K562 (cell line): ENCODE measurements around the gene CCDC61. TPM values are rescaled to one million over a fixed set of nuclear protein-coding genes. Genes with fewer than 3 reads are reported as not detected.

Source experiments
- ATAC-seq: fragments of 200-7000 bp; cut with Tn5 transposase; 3 replicates; pipeline ENCODE4 v1.9.1; 2020; ENCODE audit warnings: moderate library complexity
- BruUV-seq: library from RNA; stranded (reverse); fragments of 400-500 nt; replicated peaks from 2 replicates; lab custom pipeline; 2021; lab: Mats Ljungman, UMichigan
- CTCF ChIA-PET: fragments of 300-600 bp; formaldehyde crosslinking; extraction: SDS; loops from one replicate; lab custom pipeline; 2021; ENCODE audit warnings: low intra/inter-chr PET ratio; lab: Yijun Ruan, JAX
- POLR2A ChIA-PET: fragments of 300-600, 350-650 bp; sonication (Branson Sonifier 250); formaldehyde crosslinking; extraction: SDS; loops from one replicate; lab custom pipeline; 2021; ENCODE audit warnings: antibody characterized with exemption, inconsistent platforms; lab: Yijun Ruan, JAX
- DNase-seq, 4 experiments: peaks; one replicate each; pipeline versions ENCODE4 v3.0.0 to v3.0.0-alpha.2; 2011 to 2018; ENCODE audit warnings: low spot score in 3 of 4, mixed read lengths in 3 of 4; ENCODE audit errors: extremely low read depth in 1 of 4
- FAIRE-seq: peaks from 2 replicates; lab custom pipeline; 2011; peaks lifted over from hg19 to GRCh38; lab: Jason Lieb, UNC
- H2AFZ ChIP-seq: 2 replicates; pipeline ENCODE4 v1.6.0; 2011; ENCODE audit warnings: low read depth, low read length, control low read depth, inconsistent platforms
- H3K27ac ChIP-seq: fragments of 200-600 bp; 3 replicates; pipeline ENCODE4 v1.8.0; 2011; ENCODE audit warnings: low read depth, mild to moderate bottlenecking, control low read depth, inconsistent platforms, low read length, moderate library complexity, mixed read lengths; ENCODE audit errors: extremely low read depth
- H3K27me3 ChIP-seq, 2 experiments: fragments of 300-600 bp in 1 of 2; 2 replicates in 1 of 2; 3 replicates in 1 of 2; pipeline versions ENCODE4 v1.6.0 to v1.8.0; 2011; ENCODE audit warnings: inconsistent platforms in 2 of 2, low read length in 2 of 2, mild to moderate bottlenecking in 1 of 2, mixed read lengths in 1 of 2, moderate library complexity in 1 of 2; ENCODE audit not compliant: control insufficient read depth in 2 of 2, insufficient read depth in 2 of 2
- H3K36me3 ChIP-seq: fragments of 300-600 bp; 3 replicates; pipeline ENCODE4 v1.8.0; 2011; ENCODE audit warnings: mild to moderate bottlenecking, low read length, inconsistent platforms; ENCODE audit not compliant: control insufficient read depth, insufficient read depth
- H3K4me1 ChIP-seq, 2 experiments: fragments of 200-600 bp in 1 of 2; replicated peaks in 1 of 2; 2 replicates in 1 of 2; 3 replicates in 1 of 2; pipeline versions ENCODE4 v1.5.1 to v1.8.0; 2011; ENCODE audit warnings: inconsistent platforms in 2 of 2, low read length in 2 of 2, mild to moderate bottlenecking in 1 of 2, mixed read lengths in 1 of 2, moderate library complexity in 1 of 2; ENCODE audit not compliant: control insufficient read depth in 2 of 2, insufficient read depth in 2 of 2
- H3K4me2 ChIP-seq: 2 replicates; pipeline ENCODE4 v1.6.1; 2011; ENCODE audit warnings: low read length, control low read depth, inconsistent platforms, mixed read lengths; ENCODE audit not compliant: insufficient read depth
- H3K4me3 ChIP-seq: fragments of 200-600 bp; sonication (generic), shearing (Covaris generic); 2 replicates; pipeline ENCODE4 v1.5.1; 2016; ENCODE audit warnings: control low read depth, inconsistent platforms
- H3K79me2 ChIP-seq: fragments of 200-600 bp; 3 replicates; pipeline ENCODE4 v1.8.0; 2011; ENCODE audit warnings: low read length, inconsistent platforms; ENCODE audit not compliant: control insufficient read depth, insufficient read depth
- H3K9ac ChIP-seq, 2 experiments: 2 replicates each; pipeline versions ENCODE4 v1.6.0 to v1.6.1; 2011; ENCODE audit warnings: low read depth in 2 of 2, low read length in 2 of 2, control low read depth in 1 of 2, inconsistent platforms in 1 of 2, mild to moderate bottlenecking in 1 of 2, mixed read lengths in 1 of 2; ENCODE audit not compliant: insufficient read depth in 1 of 2
- H3K9me1 ChIP-seq: one replicate; pipeline ENCODE4 v1.6.0; 2011; ENCODE audit warnings: inconsistent platforms, mild to moderate bottlenecking, low read length, moderate library complexity; ENCODE audit not compliant: control insufficient read depth, insufficient read depth
- H3K9me3 ChIP-seq: replicated peaks from 2 replicates; pipeline ENCODE4 v1.5.1; 2011; ENCODE audit warnings: low read depth, low read length, inconsistent platforms; ENCODE audit not compliant: control insufficient read depth, insufficient read depth
- H4K20me1 ChIP-seq: replicated peaks from 2 replicates; pipeline ENCODE4 v1.6.1; 2011; ENCODE audit warnings: low read length, inconsistent platforms, mixed read lengths; ENCODE audit not compliant: control insufficient read depth, insufficient read depth
- ATF3 ChIP-seq, 2 experiments: fragments of 450-650 bp in 1 of 2; sonication (generic) in 1 of 2; formaldehyde crosslinking in 1 of 2; IDR thresholded peaks in 1 of 2; conservative IDR thresholded peaks in 1 of 2; 2 replicates each; pipeline versions ENCODE4 v1.6.1 to v1.8.1; 2016 to 2023; ENCODE audit warnings: mild to moderate bottlenecking in 2 of 2, moderate library complexity in 2 of 2, inconsistent platforms in 1 of 2, missing genetic modification reagents in 1 of 2
- BCOR ChIP-seq: fragments of 450-650 bp; IDR thresholded peaks from 2 replicates; pipeline ENCODE4 v1.6.1; 2016
- CBX2 ChIP-seq: fragments of 200-600 bp; sonication (generic); IDR thresholded peaks from one replicate; pipeline ENCODE4 v1.6.1; 2012; ENCODE audit warnings: mild to moderate bottlenecking, low read length, inconsistent platforms; ENCODE audit not compliant: insufficient read depth, poor library complexity, severe bottlenecking
- CLOCK ChIP-seq: fragments of 250-450 bp; sonication (Bioruptor Pico); IDR thresholded peaks from 2 replicates; pipeline ENCODE4 v1.4.0; 2020; ENCODE audit warnings: mild to moderate bottlenecking, moderate library complexity, borderline replicate concordance
- CREB5 ChIP-seq: fragments of 250-450 bp; sonication (Bioruptor Pico); IDR thresholded peaks from 2 replicates; pipeline ENCODE4 v1.5.0; 2020; ENCODE audit warnings: mild to moderate bottlenecking
- CREM ChIP-seq: IDR thresholded peaks from 2 replicates; pipeline ENCODE4 v1.6.1; 2014; ENCODE audit warnings: antibody characterized with exemption, low read depth
- HCFC1 ChIP-seq: IDR thresholded peaks from 2 replicates; pipeline ENCODE4 v1.6.1; 2012; ENCODE audit warnings: low read depth, low read length, improper control_type of control experiment
- HDAC2 ChIP-seq: fragments of 450-650 bp; IDR thresholded peaks from 2 replicates; pipeline ENCODE4 v1.6.1; 2016; ENCODE audit warnings: mild to moderate bottlenecking
- HSF4 ChIP-seq: fragments of 250-450 bp; sonication (Bioruptor Pico); IDR thresholded peaks from 2 replicates; pipeline ENCODE4 v2.1.2; 2022; ENCODE audit warnings: mild to moderate bottlenecking, moderate library complexity, borderline replicate concordance
- JUNB ChIP-seq: fragments of 450-650 bp; formaldehyde crosslinking; conservative IDR thresholded peaks from 2 replicates; pipeline ENCODE4 v1.4.0; 2020; ENCODE audit warnings: mild to moderate bottlenecking
- JUND ChIP-seq, 2 experiments: IDR thresholded peaks; 2 replicates in 1 of 2; 3 replicates in 1 of 2; pipeline ENCODE4 v1.6.1; 2011; ENCODE audit warnings: borderline replicate concordance in 2 of 2, low read depth in 2 of 2, low read length in 2 of 2, improper control_type of control experiment in 1 of 2, missing biosample characterization in 1 of 2, missing genetic modification characterization in 1 of 2, missing genetic modification reagents in 1 of 2
- MAZ ChIP-seq, 2 experiments: fragments of 450-650 bp in 1 of 2; sonication (generic) in 1 of 2; formaldehyde crosslinking; IDR thresholded peaks in 1 of 2; conservative IDR thresholded peaks in 1 of 2; 2 replicates each; pipeline versions ENCODE4 v1.4.0 to v1.5.0; 2020; ENCODE audit warnings: mild to moderate bottlenecking in 1 of 2, missing genetic modification reagents in 1 of 2
- NCOA1 ChIP-seq: fragments of 450-650 bp; IDR thresholded peaks from 2 replicates; pipeline ENCODE4 v1.6.1; 2016; ENCODE audit warnings: low read depth
- NFXL1 ChIP-seq: fragments of 450-650 bp; formaldehyde crosslinking; IDR thresholded peaks from 2 replicates; pipeline ENCODE4 v1.4.0; 2021; ENCODE audit warnings: mild to moderate bottlenecking
- PHTF2 ChIP-seq: fragments of 250-450 bp; sonication (Bioruptor Pico); IDR thresholded peaks from 2 replicates; pipeline ENCODE4 v1.5.0; 2021; ENCODE audit warnings: mild to moderate bottlenecking
- TARDBP ChIP-seq: fragments of 450-650 bp; IDR thresholded peaks from 2 replicates; pipeline ENCODE4 v1.6.1; 2016
- ZNF551 ChIP-seq: fragments of 250-450 bp; sonication (Bioruptor Pico); IDR thresholded peaks from 2 replicates; pipeline ENCODE4 v1.5.0; 2021; ENCODE audit warnings: mild to moderate bottlenecking, moderate library complexity
- WGBS: fragments of 100-300 bp; shearing (Covaris generic); methylation state at CpG from one replicate; pipeline ENCODE4 v1.1.6; 2016; ENCODE audit warnings: low coverage, mixed read lengths; ENCODE audit not compliant: insufficient coverage; ENCODE audit errors: missing lambda C conversion rate; 5-methylcytosine and 5-hydroxymethylcytosine counted together
- in situ Hi-C: fragments of 300-500 bp; cut with MboI; formaldehyde crosslinking; loops from 4 replicates; pipeline ENCODE4 v1.15.0; 2018; ENCODE audit warnings: inconsistent platforms, mixed read lengths
- intact Hi-C: fragments of 100-400 bp; cut with micrococcal nuclease; formaldehyde crosslinking; loops from 2 replicates; pipeline ENCODE4 v1.14.2; 2022
- polyA plus RNA-seq, 8 experiments: library from polyadenylated mRNA; depleted of rRNA in 4 of 8; stranded (reverse) in 5 of 8; unstranded in 3 of 8; fragments of >200 nt; fragmentation: Nextera tagmentation in 2 of 8; fragmentation: Illumina TruSeq in 1 of 8; extraction: Ambion mirVana in 2 of 8; extraction: Trizol in 1 of 8; gene quantifications; 2 replicates each; pipeline versions ENCODE4 v1.2.1 to v1.2.3, GENCODE V29; 2011 to 2014; ENCODE audit warnings: inconsistent platforms in 1 of 8, missing spikeins in 1 of 8
- total RNA-seq, 7 experiments: library from RNA; depleted of rRNA in 6 of 7; stranded (reverse); fragments of >200 nt in 6 of 7; fragmentation: Illumina TruSeq in 2 of 7; extraction: Trizol in 2 of 7; gene quantifications; 2 replicates each; pipeline versions ENCODE4 v1.2.1 to v1.2.3, GENCODE V29; 2011 to 2021; ENCODE audit warnings: low replicate concordance in 1 of 7

CCDC61 gene
- total and polyA plus RNA-seq, 9 of the 15 experiments (the other 6 are each of a cell fraction or from before 2014, with no cell fraction given), result 0.07 to 27.0 (median 10.3) TPM

GRCh38 chr19:45999653-46000121, 4.4 kb downstream of the CCDC61 start:
- ATAC-seq (peak; percentile 16; the same call in 2 of the 3 replicates), FAIRE-seq (no peak), DNase-seq (peak; percentile 57 to 73 (median 64))
- no TSS peak for BruUV-seq
- Histone ChIP-seq H4K20me1 (peaks cover 17% of the 10 kb centered on the region), H3K4me2 (peak overlapping the region; percentile 38; the same call in 1 of the 2 replicates), H3K79me2 (peaks cover 10% of the 10 kb centered on the region; the same call in 2 of the 3 replicates), H2AFZ (no peak overlapping the region), H3K4me3 (no peak overlapping the region), H3K4me1 (peaks cover 20 to 25% of the 10 kb centered on the region in 2 experiments; a peak in 4 of 5 replicates), H3K9me1 (no peaks in the 10 kb centered on the region), H3K27me3 (no peaks in the 10 kb centered on the region), H3K36me3 (peaks cover 10% of the 10 kb centered on the region; the same call in 2 of the 3 replicates), H3K9ac (peak overlapping the region in 1 of 2 experiments; percentile 43; a peak in 1 of 4 replicates), H3K27ac (no peak overlapping the region), H3K9me3 (no peaks in the 10 kb centered on the region)
- in situ Hi-C loops (loop anchor here (10.0 kb wide), 1 partner anchor 195 kb away; no protein-coding TSS in a partner anchor), intact Hi-C loops (no loop called here)
- POLR2A ChIA-PET, result interaction anchor here (0.6 to 0.7 kb wide), 2 partner anchors 80 to 156 kb away, joined by 3 read pairs; no protein-coding TSS in a partner anchor
- 15% methylated on average over 12 of the region's 14 CpGs for WGBS
- CTCF ChIA-PET, result no interaction called here
- TF ChIP-seq ATF3 (IDR thresholded peaks at IDR 0.05) (peak; percentile 99), ATF3 (CRISPR knock-in tag; conservative IDR thresholded peaks at IDR 0.05) (no peak), HSF4 (CRISPR knock-in tag) (no peak), PHTF2 (CRISPR knock-in tag) (no peak), TARDBP (peak; percentile 69; the same call in 1 of the 2 replicates), HDAC2 (0 out of 2 replicates have a peak, but pooled peaks have one; percentile 44), CBX2 (no peak), MAZ (CRISPR knock-in tag; conservative IDR thresholded peaks at IDR 0.05 in 1 of 2, IDR thresholded peaks at IDR 0.05 in 1 of 2) (0 out of 4 replicates have a peak, but pooled peaks of 1 of the 2 experiments have one; percentile 25), JUND (IDR thresholded peaks at IDR 0.05; ENCODE audit: borderline replicate concordance, low read depth, low read length) (peak; percentile 92), JUND (tag; IDR thresholded peaks at IDR 0.05; ENCODE audit: borderline replicate concordance, low read depth, low read length) (peak; percentile 92), NCOA1 (peak; percentile 89), BCOR (no peak), JUNB (CRISPR knock-in tag) (peak; percentile 85), CLOCK (CRISPR knock-in tag) (no peak), CREM (peak; percentile 95), HCFC1 (no peak), CREB5 (CRISPR knock-in tag) (no peak), ZNF551 (CRISPR knock-in tag) (no peak), NFXL1 (CRISPR knock-in tag) (no peak)
